HG03060 (cell line): ENCODE data around the gene PRODH2.

Experiments used
- ATAC-seq: cut with Tn5 transposase; IDR thresholded peaks from one replicate; pipeline ENCODE4 v1.9.1; 2021; ENCODE audit warnings: low read depth, moderate number of reproducible peaks; ENCODE audit not compliant: unreplicated experiment

The PRODH2 gene

DNA sequence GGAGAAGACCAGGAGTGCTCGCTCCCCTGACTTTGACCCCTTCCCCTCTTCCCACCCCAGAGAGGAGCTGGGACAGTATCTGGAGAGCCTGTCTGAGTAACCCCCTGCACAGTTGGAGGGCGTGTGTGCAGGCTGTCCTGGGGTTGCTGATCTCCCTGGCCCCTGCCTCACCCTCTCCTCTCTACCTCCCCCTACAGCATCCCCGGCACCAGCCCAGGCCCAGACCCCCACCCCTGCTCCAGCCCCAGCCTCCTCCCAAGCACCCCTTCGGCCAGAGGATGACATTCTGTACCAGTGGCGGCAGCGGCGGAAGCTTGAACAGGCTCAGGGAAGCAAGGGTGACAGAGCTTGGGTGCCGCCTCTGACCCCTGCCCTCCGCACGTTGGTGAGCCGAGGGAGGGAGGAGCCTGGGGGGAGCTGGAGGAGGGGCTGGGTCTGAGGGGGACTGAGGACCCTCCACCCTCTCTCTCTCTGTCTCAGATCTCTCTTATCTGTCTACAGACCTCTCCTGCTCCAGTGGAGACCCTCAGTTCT is 46.0 kb downstream of the PRODH2 start:
- ATAC-seq = no peak

- ATAC-seq = no peak
These were observed 48.0 kb downstream of the PRODH2 start for GRCh38 chr19:35764432-35765315.

GRCh38 chr19:35760711-35761349 is 51.8 kb downstream of the PRODH2 start:
- no peak for ATAC-seq

DNA sequence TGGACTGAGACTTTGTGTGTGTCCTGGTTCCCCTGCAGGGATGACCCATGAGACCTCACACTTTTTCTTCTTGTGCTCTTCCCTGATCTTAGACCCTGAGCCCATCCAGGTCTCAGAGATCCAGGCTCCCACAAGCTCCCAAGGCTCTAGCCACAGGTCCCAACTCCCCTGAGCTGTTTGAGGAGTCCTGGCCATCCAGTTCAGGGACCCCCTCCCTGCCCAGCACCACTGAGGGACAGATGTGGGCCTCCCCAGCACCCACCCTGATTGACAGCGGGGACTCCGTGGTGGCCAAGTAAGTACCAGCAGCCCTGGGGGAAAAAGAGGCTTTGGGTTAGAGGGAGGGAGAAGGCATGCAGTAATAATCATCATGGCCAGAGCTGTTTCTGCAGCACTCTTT is 52.9 kb downstream of the PRODH2 start:
- no peak for ATAC-seq

DNA sequence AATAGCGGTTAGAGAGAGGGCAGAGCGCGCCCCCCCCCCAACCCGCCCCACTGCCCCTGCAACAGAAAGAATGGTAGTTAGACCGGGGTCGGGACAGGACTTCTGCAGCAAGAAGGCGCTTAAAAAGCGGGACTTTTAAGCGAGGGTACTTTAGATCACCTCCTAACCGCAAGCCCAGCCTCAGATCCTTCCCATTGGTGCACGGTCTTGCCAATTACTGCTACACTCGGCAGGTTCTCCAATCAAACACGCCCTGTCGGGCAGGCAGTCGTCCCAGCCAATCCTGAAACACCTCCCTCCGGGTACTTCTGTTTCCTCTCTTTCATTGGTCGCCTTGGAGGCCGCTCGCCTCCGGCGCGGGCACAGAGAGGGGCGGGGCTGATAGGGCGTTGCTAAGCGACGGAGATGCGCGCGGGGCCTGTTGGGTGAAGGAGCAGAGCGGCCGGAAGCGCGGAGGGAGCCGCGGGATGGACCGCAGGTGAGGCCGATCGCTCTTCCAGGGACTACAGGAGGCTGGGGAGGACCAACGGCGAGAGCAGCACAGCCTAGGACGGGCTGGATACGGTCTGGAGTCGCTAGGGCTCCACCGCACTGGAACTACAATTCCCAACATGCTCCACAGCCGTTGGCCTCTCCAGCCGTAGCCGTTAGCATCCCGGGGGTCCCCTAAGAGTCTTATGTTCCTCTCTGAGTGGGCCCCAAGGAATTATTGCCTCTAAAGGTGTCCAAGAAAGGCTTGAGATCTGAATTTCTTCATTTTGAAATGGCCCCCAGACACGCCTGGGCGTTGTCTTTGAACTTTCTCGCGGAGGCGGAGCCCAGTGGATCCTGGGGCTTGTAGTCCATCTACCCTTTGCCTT is 54.7 kb downstream of the PRODH2 start, which contains the start of gene PROSER3:
PROSER3 (plus strand) TSS at position 428 of the 860 bp plus-strand sequence; CDS start at position 468, 40 bp downstream.
- peak; percentile 94 for ATAC-seq

DNA sequence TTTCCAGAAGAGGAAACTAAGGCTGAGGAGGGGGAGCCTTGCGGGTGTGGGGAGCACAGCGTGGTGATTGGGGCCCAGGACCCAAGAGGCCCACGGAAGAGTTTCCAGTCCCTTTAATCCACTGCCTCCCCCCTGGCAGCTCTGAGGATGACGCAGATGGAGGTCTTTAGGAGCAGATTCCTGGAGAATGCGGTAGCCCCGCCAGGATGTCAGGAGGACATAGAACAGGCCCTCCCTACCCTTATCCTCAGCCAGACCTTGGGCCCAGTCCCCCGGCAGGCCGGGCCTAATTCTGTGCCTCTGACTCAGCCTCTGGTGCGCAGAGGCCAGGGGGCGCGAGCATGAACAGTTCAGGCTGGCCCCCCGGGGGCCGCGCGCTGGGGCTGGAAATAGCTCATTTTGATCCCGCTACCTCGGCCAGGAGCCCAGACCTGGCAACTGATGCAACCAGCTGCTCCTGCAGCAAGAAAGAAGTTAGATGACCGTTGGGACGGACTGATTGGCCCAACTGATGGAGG is 55.4 kb downstream of the PRODH2 start:
- no peak for ATAC-seq

DNA sequence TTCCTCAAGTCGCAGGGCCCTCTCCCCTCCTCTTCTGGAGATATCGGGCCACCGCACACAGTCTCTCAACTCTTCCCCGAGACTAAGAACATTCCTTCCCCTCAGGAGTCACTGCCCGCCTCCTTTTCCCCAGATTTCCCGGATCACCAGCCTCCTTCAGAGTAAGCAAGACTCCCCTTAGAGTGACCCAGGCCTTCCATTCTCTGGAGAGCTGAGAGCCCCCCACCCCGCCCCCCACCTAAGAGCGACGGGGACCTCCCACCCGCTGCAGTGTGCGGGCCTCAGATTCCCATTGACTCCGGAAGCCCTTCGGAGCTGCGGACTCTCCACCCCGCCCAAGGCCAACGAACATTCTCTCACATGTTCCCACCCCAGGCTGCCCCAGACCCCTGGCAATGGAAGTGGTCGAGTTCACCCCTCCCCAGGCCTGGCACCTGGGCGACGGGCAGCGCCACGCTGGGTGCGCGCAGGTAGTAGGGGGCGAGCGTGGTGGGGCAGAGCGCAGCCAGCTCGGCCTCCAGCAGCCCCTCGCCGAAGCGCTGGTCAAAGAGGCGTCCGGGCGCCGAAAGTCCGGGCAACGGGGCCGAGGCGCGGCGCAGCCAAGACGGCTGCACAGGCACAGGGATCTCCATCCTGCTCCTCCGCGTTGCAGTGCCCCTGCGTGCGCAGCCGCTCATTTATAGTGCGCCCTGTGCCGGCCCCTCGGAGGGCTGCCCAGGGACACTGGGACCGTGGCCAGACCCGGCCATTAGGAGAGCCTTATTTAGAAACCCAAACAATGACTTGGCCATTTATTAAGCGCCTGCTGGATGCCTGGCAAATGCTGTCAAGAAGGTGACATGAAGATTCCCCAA is 56.0 kb downstream of the PRODH2 start, which contains the start of gene HSPB6:
HSPB6 (minus strand) TSS at position 653 of the 854 bp plus-strand sequence; CDS start at position 632, 21 bp downstream.
- no peak for ATAC-seq

- no peak for ATAC-seq
These were observed 56.9 kb downstream of the PRODH2 start for GRCh38 chr19:35755550-35756376.

DNA sequence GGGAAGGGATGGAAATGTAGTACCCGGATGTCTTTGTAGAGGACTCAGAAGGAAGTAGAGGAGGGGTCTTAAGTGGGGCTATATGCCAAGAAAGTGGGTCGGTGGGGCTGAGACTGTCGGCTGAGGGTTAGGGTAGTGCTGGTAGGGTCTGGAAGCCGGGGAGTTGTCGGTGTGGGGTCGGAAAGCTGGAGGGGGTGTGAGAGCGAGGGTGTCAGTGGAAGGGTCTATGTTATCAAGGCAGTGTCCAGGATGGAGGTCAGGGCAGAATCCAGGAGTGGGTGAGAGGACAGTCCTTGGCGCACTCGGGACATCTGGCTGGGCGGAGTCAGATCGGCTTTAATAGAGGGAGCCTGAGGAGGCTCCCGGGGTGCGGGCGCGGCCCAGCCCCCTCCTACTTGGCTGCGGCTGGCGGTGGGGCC is 57.5 kb downstream of the PRODH2 start:
- no peak for ATAC-seq

GRCh38 chr19:35754370-35755130 is 58.1 kb downstream of the PRODH2 start:
- no peak for ATAC-seq

GRCh38 chr19:35753634-35754369 is 58.8 kb downstream of the PRODH2 start:
- ATAC-seq = no peak

DNA sequence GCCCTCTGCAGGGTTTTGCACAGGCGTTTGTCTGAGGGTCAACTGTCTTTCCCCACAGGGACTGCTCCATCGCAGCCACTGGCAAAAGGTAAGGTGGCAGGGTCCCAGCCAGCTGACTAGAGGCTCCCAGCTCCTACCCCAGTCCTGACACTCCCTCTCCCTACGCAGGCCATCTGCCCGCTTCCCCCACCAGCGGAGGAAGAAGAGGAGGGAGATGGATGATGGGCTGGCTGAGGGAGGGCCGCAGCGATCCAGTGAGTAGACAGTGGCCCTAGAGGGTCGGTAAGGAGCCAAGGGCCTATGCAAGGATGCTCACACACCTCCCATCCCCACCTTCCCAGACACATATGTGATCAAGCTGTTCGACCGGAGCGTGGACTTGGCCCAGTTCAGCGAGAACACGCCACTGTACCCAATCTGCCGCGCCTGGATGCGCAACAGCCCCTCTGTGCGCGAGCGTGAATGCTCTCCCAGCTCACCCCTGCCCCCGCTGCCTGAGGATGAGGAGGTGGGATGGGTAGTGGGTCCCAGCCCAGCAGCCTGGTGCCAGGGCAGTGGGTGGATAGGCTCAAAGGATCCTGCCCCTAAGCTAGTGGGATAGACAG is 59.8 kb downstream of the PRODH2 start:
- no peak for ATAC-seq

DNA sequence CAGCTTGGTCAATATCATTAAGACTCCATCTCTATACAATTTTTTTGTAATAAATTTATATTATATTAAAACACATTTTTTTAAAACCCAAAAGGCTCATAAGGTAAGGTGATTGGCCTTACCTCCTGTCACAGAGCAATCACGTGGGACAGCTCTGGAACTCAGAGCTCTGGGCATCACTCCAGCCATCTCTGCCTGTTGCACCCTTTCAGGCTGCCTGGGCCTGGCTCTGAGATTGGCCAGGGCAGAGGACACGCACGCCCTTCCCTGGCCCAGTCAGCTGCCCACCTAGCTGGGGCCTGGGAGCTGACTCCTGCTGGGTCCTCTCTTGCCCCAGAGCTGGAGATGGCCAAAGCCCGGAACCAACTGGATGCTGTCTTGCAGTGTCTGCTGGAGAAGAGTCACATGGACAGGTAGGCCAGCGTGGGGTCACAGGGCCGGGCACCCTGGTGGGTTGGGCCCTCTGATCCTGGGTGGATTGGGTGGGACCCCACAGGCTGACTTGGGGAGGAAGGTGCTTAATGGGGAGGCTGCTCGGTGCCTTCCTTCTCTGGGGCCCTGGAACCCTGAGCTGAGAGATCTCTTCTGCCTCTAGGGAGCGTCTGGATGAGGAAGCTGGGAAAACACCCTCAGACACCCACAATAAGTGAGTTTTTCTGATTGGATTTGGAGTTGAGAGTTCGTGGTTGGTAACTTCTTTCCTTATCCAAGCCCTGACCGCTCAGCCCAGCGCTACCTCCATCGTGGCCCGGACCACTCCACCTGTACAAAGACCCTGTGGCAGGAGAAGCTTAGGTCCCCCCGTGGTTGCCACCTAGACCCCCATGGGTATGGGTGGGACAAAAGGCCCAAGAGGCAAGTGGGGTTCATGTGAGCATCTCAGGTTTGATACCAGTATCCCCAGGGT is 60.6 kb downstream of the PRODH2 start:
- no peak for ATAC-seq

GRCh38 chr19:35750167-35750566 is 62.5 kb downstream of the PRODH2 start:
- no peak for ATAC-seq
